IMR-90 (cell line): ENCODE measurements around the gene RYR3. TPM values are rescaled to one million over a fixed set of nuclear protein-coding genes. Genes with fewer than 3 reads are reported as not detected.

Source experiments
- ATAC-seq: fragments of 200-7000 bp; cut with Tn5 transposase; 2 replicates; pipeline ENCODE4 v1.9.1; 2020; ENCODE audit warnings: low read depth, mild to moderate bottlenecking, moderate library complexity
- BruUV-seq: library from RNA; stranded (reverse); fragments of 400-500 nt; replicated peaks from 2 replicates; lab custom pipeline; 2021; lab: Mats Ljungman, UMichigan
- CTCF ChIA-PET: fragments of 300-600 bp; formaldehyde crosslinking; extraction: SDS; loops from one replicate; lab custom pipeline; 2021; ENCODE audit warnings: antibody characterized with exemption; lab: Yijun Ruan, JAX
- POLR2A ChIA-PET: fragments of 300-600 bp; sonication (Branson Sonifier 250); formaldehyde crosslinking; loops from one replicate; lab custom pipeline; 2022; ENCODE audit warnings: antibody characterized with exemption; ENCODE audit not compliant: unreplicated experiment; lab: Charles Lee
- DNase-seq: peaks from one replicate; pipeline ENCODE4 v3.0.0; 2013
- H2AFZ ChIP-seq: replicated peaks from 2 replicates; pipeline ENCODE3; 2013; ENCODE audit warnings: low read length, mild to moderate bottlenecking; ENCODE audit not compliant: poor library complexity
- H2AK5ac ChIP-seq: 2 replicates; pipeline ENCODE4 v1.6.1; 2013; ENCODE audit warnings: low read depth, low read length, inconsistent platforms
- H2AK9ac ChIP-seq: replicated peaks from 2 replicates; pipeline ENCODE3; 2013; ENCODE audit warnings: mild to moderate bottlenecking, low read depth, low read length, moderate library complexity; ENCODE audit not compliant: poor library complexity
- H2BK120ac ChIP-seq: 2 replicates; pipeline ENCODE4 v1.6.1; 2013; ENCODE audit warnings: low read depth, low read length, inconsistent platforms
- H2BK15ac ChIP-seq: 3 replicates; pipeline ENCODE4 v1.6.1; 2013; ENCODE audit warnings: low read depth, low read length, inconsistent platforms
- H2BK20ac ChIP-seq: 2 replicates; pipeline ENCODE4 v1.6.1; 2013; ENCODE audit warnings: low read depth, mild to moderate bottlenecking, inconsistent platforms, low read length, moderate library complexity
- H2BK5ac ChIP-seq: 2 replicates; pipeline ENCODE4 v1.6.1; 2013; ENCODE audit warnings: mild to moderate bottlenecking, low read depth, low read length, inconsistent platforms; ENCODE audit not compliant: poor library complexity, severe bottlenecking
- H3K14ac ChIP-seq: replicated peaks from 2 replicates; pipeline ENCODE4 v1.6.1; 2013; ENCODE audit warnings: low read depth, low read length, inconsistent platforms
- H3K18ac ChIP-seq: 2 replicates; pipeline ENCODE4 v1.6.1; 2013; ENCODE audit warnings: low read depth, low read length, control low read depth
- H3K23ac ChIP-seq: 2 replicates; pipeline ENCODE4 v1.6.1; 2013; ENCODE audit warnings: low read depth, low read length, inconsistent platforms
- H3K27ac ChIP-seq: 2 replicates; pipeline ENCODE4 v1.5.1; 2013; ENCODE audit warnings: mild to moderate bottlenecking, control low read depth, low read length; ENCODE audit not compliant: insufficient read depth
- H3K27me3 ChIP-seq: 2 replicates; pipeline ENCODE4 v1.6.1; 2013; ENCODE audit warnings: low read length; ENCODE audit not compliant: control insufficient read depth, insufficient read depth
- H3K36me3 ChIP-seq: 2 replicates; pipeline ENCODE4 v1.6.1; 2013; ENCODE audit warnings: low read length, mixed read lengths; ENCODE audit not compliant: control insufficient read depth, insufficient read depth
- H3K4ac ChIP-seq: 2 replicates; pipeline ENCODE4 v1.6.1; 2013; ENCODE audit warnings: low read depth, low read length, inconsistent platforms
- H3K4me1 ChIP-seq: 2 replicates; pipeline ENCODE4 v1.6.1; 2013; ENCODE audit warnings: low read length, mixed read lengths; ENCODE audit not compliant: control insufficient read depth, insufficient read depth
- H3K4me2 ChIP-seq: 2 replicates; pipeline ENCODE4 v1.6.1; 2013; ENCODE audit warnings: low read depth, mild to moderate bottlenecking, control low read depth, low read length, moderate library complexity
- H3K4me3 ChIP-seq: 2 replicates; pipeline ENCODE4 v1.5.1; 2013; ENCODE audit warnings: low read depth, mild to moderate bottlenecking, control low read depth, low read length, moderate library complexity; ENCODE audit not compliant: insufficient read depth
- H3K56ac ChIP-seq: 2 replicates; pipeline ENCODE4 v1.6.1; 2013; ENCODE audit warnings: low read length, inconsistent platforms; ENCODE audit not compliant: insufficient read depth; ENCODE audit errors: extremely low read depth
- H3K79me1 ChIP-seq, 2 experiments: 2 replicates each; pipeline ENCODE4 v1.6.1; 2013; ENCODE audit warnings: low read length in 2 of 2, inconsistent platforms in 1 of 2, low read depth in 1 of 2
- H3K9ac ChIP-seq: 2 replicates; pipeline ENCODE4 v1.6.1; 2013; ENCODE audit warnings: low read depth, low read length, control low read depth
- H3K9me1 ChIP-seq: 2 replicates; pipeline ENCODE4 v1.6.1; 2013; ENCODE audit warnings: low read length, inconsistent platforms; ENCODE audit not compliant: insufficient read depth
- H3K9me3 ChIP-seq: 2 replicates; pipeline ENCODE4 v1.6.1; 2013; ENCODE audit warnings: low read length; ENCODE audit not compliant: control insufficient read depth, insufficient read depth
- H4K20me1 ChIP-seq: 2 replicates; pipeline ENCODE4 v1.6.1; 2013; ENCODE audit warnings: low read length, inconsistent platforms; ENCODE audit not compliant: insufficient read depth
- H4K5ac ChIP-seq: 2 replicates; pipeline ENCODE4 v1.6.1; 2013; ENCODE audit warnings: mild to moderate bottlenecking, low read depth, low read length, control low read depth
- H4K8ac ChIP-seq, 2 experiments: 2 replicates each; pipeline ENCODE4 v1.6.1; 2013; ENCODE audit warnings: low read depth in 2 of 2, low read length in 2 of 2, control low read depth in 1 of 2, inconsistent platforms in 1 of 2
- H4K91ac ChIP-seq: 2 replicates; pipeline ENCODE4 v1.6.1; 2013; ENCODE audit warnings: low read depth, low read length, inconsistent platforms; ENCODE audit not compliant: insufficient read depth
- BHLHE40 ChIP-seq: fragments of 150-350 bp; IDR thresholded peaks from 2 replicates; pipeline ENCODE4 v1.6.1; 2016; ENCODE audit warnings: mild to moderate bottlenecking, low read depth, low read length
- CEBPB ChIP-seq: IDR thresholded peaks from 2 replicates; pipeline ENCODE4 v1.6.1; 2012; ENCODE audit warnings: low read depth, low read length, improper control_type of control experiment
- CHD1 ChIP-seq: IDR thresholded peaks from 2 replicates; pipeline ENCODE4 v1.6.1; 2012; ENCODE audit warnings: low read depth, low read length, improper control_type of control experiment
- FOS ChIP-seq: fragments of 150-350 bp; IDR thresholded peaks from 2 replicates; pipeline ENCODE4 v1.6.1; 2016; ENCODE audit warnings: low read depth, low read length
- MAFK ChIP-seq: IDR thresholded peaks from 2 replicates; pipeline ENCODE4 v1.6.1; 2012; ENCODE audit warnings: low read depth, low read length, improper control_type of control experiment
- MAZ ChIP-seq: IDR thresholded peaks from 2 replicates; pipeline ENCODE4 v1.6.1; 2012; ENCODE audit warnings: low read depth, mild to moderate bottlenecking, low read length, improper control_type of control experiment, moderate library complexity, borderline replicate concordance
- MXI1 ChIP-seq: IDR thresholded peaks from 2 replicates; pipeline ENCODE4 v1.6.1; 2012; ENCODE audit warnings: low read depth, mild to moderate bottlenecking, low read length, moderate library complexity, borderline replicate concordance
- NFE2L2 ChIP-seq: fragments of 150-350 bp; IDR thresholded peaks from 2 replicates; pipeline ENCODE4 v1.6.1; 2016; ENCODE audit warnings: low read depth, mild to moderate bottlenecking, low read length
- POLR2A ChIP-seq: IDR thresholded peaks from 2 replicates; pipeline ENCODE4 v1.6.1; 2012; ENCODE audit warnings: mild to moderate bottlenecking, low read depth, low read length
- RAD21 ChIP-seq: IDR thresholded peaks from 2 replicates; pipeline ENCODE4 v1.6.1; 2012; ENCODE audit warnings: low read length, improper control_type of control experiment
- RCOR1 ChIP-seq: IDR thresholded peaks from 2 replicates; pipeline ENCODE4 v1.6.1; 2012; ENCODE audit warnings: mild to moderate bottlenecking, low read length, improper control_type of control experiment; ENCODE audit not compliant: insufficient replicate concordance
- RFX5 ChIP-seq: IDR thresholded peaks from 2 replicates; pipeline ENCODE4 v1.8.0; 2012; ENCODE audit warnings: low read depth, mild to moderate bottlenecking, low read length, moderate library complexity
- SMC3 ChIP-seq: fragments of 150-350 bp; IDR thresholded peaks from 2 replicates; pipeline ENCODE4 v1.6.1; 2016; ENCODE audit warnings: low read depth, mild to moderate bottlenecking, antibody characterized with exemption, low read length, moderate library complexity
- WGBS, 2 experiments: methylation state at CpG; one replicate each; pipeline versions ENCODE4 v1.1.5 to v1.1.7; 2013; ENCODE audit warnings: missing lambda C conversion rate in 2 of 2; ENCODE audit not compliant: insufficient read length in 1 of 2; ENCODE audit errors: extremely low coverage in 2 of 2; 5-methylcytosine and 5-hydroxymethylcytosine counted together
- dilution Hi-C: fragments of 300-500 bp; cut with HindIII; formaldehyde crosslinking; loops from one replicate; pipeline ENCODE4 v1.14.3; 2018; ENCODE audit warnings: low sequenced_read_pairs; ENCODE audit not compliant: unreplicated experiment
- in situ Hi-C: fragments of 300-500 bp; cut with MboI; formaldehyde crosslinking; loops from 3 replicates; pipeline ENCODE4 v1.14.3; 2019; ENCODE audit warnings: low sequenced_read_pairs, inconsistent platforms, mixed read lengths
- intact Hi-C: fragments of 100-400 bp; cut with micrococcal nuclease; formaldehyde crosslinking; loops from 2 replicates; pipeline ENCODE4 v1.10.0; 2022
- polyA plus RNA-seq, 3 experiments: library from polyadenylated mRNA; depleted of rRNA; stranded (reverse); fragments of >200 nt; gene quantifications; 2 replicates each; pipeline ENCODE4 v1.2.3, GENCODE V29; 2012; ENCODE audit warnings: low replicate concordance in 1 of 3
- total RNA-seq: library from RNA; depleted of rRNA; stranded (reverse); fragments of >200 nt; gene quantifications from 2 replicates; pipeline ENCODE4 v1.2.3, GENCODE V29; 2012
- TF ChIP-seq, protein P1 (sequence below): fragments of 150-350 bp; IDR thresholded peaks from 2 replicates; pipeline ENCODE4 v1.6.1; 2016; ENCODE audit warnings: low read depth, mild to moderate bottlenecking, low read length, moderate library complexity, borderline replicate concordance
- TF ChIP-seq, protein P2 (sequence below): fragments of 150-350 bp; IDR thresholded peaks from 2 replicates; pipeline ENCODE4 v1.6.1; 2017; ENCODE audit warnings: mild to moderate bottlenecking, antibody characterized with exemption, low read length, low read depth
- TF ChIP-seq, protein P3 (sequence below): conservative IDR thresholded peaks from 2 replicates; pipeline ENCODE4 v1.5.1; 2012; ENCODE audit warnings: mild to moderate bottlenecking, low read depth, low read length, improper control_type of control experiment

RYR3 gene
- total and polyA plus RNA-seq, 2 of the 4 experiments (the other 2 are of a cell fraction) = 0.18 TPM; not detected in 1

DNA sequence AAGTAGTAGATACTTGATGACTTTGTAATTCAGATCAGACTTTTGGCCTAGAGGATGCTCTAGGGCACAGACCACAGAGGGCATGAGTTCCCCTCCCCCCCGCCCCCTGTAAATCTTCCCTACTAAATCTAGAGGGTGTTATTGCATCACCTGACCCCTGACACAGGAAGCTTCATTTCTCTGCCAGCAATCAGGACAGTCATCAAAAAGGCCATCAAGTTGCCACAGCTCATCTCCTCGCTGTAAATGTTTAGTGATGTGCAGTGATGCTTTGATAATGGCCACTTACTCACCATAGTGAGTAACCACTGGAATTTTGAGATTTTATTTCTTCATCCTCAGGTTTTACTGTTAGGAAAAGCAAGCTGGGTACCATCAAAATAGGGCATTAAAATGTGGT lies 368.3 kb downstream of the RYR3 start:
- in situ Hi-C loops = loop anchor here (25.0 kb wide), 1 partner anchor 617 kb away; no protein-coding TSS in a partner anchor
- Histone ChIP-seq H2AK9ac (no peak overlapping the region), H3K14ac (no peak overlapping the region), H2AK5ac (no peak overlapping the region), H3K23ac (no peak overlapping the region), H3K4me1 (no peaks in the 10 kb centered on the region), H3K4me2 (no peak overlapping the region), H2BK20ac (no peak overlapping the region), H4K20me1 (no peaks in the 10 kb centered on the region), H3K9me3 (no peaks in the 10 kb centered on the region), H3K4me3 (no peak overlapping the region), H3K9ac (no peak overlapping the region), H3K56ac (no peak overlapping the region), H2AFZ (no peak overlapping the region), H3K9me1 (no peaks in the 10 kb centered on the region), H2BK5ac (no peak overlapping the region), H3K36me3 (no peaks in the 10 kb centered on the region), H4K5ac (no peak overlapping the region), H3K18ac (no peak overlapping the region), H4K8ac (no peak overlapping the region), H2BK120ac (no peak overlapping the region), H3K4ac (no peak overlapping the region), H3K27me3 (peaks cover 4% of the 10 kb centered on the region), H3K79me1 (no peaks in the 10 kb centered on the region), H3K27ac (no peak overlapping the region), H4K91ac (no peak overlapping the region), H2BK15ac (no peak overlapping the region)
- POLR2A ChIA-PET = no interaction called here
- intact Hi-C loops = no loop called here
- no TSS peak for BruUV-seq
- CTCF ChIA-PET = no interaction called here
- ATAC-seq (no peak), DNase-seq (no peak)
- dilution Hi-C loops = no loop called here
- no CpG with 5 or more reads among the region's 2 CpGs for WGBS, 2 experiments
- TF ChIP-seq RFX5 = no peak
- no peak for TF ChIP-seq MXI1
- no peak for TF ChIP-seq MAFK
- TF ChIP-seq CHD1 = no peak
- TF ChIP-seq, protein P1, sequence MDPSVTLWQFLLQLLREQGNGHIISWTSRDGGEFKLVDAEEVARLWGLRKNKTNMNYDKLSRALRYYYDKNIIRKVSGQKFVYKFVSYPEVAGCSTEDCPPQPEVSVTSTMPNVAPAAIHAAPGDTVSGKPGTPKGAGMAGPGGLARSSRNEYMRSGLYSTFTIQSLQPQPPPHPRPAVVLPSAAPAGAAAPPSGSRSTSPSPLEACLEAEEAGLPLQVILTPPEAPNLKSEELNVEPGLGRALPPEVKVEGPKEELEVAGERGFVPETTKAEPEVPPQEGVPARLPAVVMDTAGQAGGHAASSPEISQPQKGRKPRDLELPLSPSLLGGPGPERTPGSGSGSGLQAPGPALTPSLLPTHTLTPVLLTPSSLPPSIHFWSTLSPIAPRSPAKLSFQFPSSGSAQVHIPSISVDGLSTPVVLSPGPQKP = no peak
- TF ChIP-seq RAD21 = no peak
- no peak for TF ChIP-seq POLR2A
- no peak for TF ChIP-seq MAZ
- TF ChIP-seq SMC3 = no peak
- TF ChIP-seq BHLHE40 = no peak
- no peak for TF ChIP-seq RCOR1
- TF ChIP-seq, protein P2, sequence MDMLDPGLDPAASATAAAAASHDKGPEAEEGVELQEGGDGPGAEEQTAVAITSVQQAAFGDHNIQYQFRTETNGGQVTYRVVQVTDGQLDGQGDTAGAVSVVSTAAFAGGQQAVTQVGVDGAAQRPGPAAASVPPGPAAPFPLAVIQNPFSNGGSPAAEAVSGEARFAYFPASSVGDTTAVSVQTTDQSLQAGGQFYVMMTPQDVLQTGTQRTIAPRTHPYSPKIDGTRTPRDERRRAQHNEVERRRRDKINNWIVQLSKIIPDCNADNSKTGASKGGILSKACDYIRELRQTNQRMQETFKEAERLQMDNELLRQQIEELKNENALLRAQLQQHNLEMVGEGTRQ = no peak
- no peak for TF ChIP-seq FOS
- TF ChIP-seq, protein P3, sequence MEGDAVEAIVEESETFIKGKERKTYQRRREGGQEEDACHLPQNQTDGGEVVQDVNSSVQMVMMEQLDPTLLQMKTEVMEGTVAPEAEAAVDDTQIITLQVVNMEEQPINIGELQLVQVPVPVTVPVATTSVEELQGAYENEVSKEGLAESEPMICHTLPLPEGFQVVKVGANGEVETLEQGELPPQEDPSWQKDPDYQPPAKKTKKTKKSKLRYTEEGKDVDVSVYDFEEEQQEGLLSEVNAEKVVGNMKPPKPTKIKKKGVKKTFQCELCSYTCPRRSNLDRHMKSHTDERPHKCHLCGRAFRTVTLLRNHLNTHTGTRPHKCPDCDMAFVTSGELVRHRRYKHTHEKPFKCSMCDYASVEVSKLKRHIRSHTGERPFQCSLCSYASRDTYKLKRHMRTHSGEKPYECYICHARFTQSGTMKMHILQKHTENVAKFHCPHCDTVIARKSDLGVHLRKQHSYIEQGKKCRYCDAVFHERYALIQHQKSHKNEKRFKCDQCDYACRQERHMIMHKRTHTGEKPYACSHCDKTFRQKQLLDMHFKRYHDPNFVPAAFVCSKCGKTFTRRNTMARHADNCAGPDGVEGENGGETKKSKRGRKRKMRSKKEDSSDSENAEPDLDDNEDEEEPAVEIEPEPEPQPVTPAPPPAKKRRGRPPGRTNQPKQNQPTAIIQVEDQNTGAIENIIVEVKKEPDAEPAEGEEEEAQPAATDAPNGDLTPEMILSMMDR = no peak
- no peak for TF ChIP-seq NFE2L2
- TF ChIP-seq CEBPB = no peak
